Tibial artery (tissue), 4 donors: ENCODE results near the gene CNNM3.

ENCODE experiments used
- DNase-seq, 2 donors: peaks; one replicate each; pipeline ENCODE4 v3.0.0-alpha.2; 2019
- H3K27ac ChIP-seq, 2 donors: fragments of 200-600 bp; sonication (generic) in 1 of 2; 1 replicate in 1 of 2; 2 replicates in 1 of 2; pipeline ENCODE4 v1.5.1; 2018 to 2019; ENCODE audit warnings: mild to moderate bottlenecking in 1 of 2
- H3K27me3 ChIP-seq, 2 donors: fragments of 200-600 bp; sonication (generic) in 1 of 2; one replicate each; pipeline versions ENCODE4 v1.5.1 to v1.6.0; 2016 to 2019
- H3K36me3 ChIP-seq, 3 donors: fragments of 200-600 bp; sonication (generic) in 2 of 3; one replicate each; pipeline ENCODE4 v1.5.1; 2016 to 2019; ENCODE audit warnings: mild to moderate bottlenecking in 2 of 3
- H3K4me1 ChIP-seq, 4 donors: fragments of 200-600 bp; sonication (generic) in 2 of 4; 1 replicate in 3 of 4; 2 replicates in 1 of 4; pipeline ENCODE4 v1.5.1; 2016 to 2019
- H3K4me3 ChIP-seq, 2 donors: fragments of 200-600 bp; sonication (generic) in 1 of 2; 1 replicate in 1 of 2; 2 replicates in 1 of 2; pipeline ENCODE4 v1.5.1; 2018 to 2019; ENCODE audit warnings: mild to moderate bottlenecking in 2 of 2
- H3K9me3 ChIP-seq, 3 donors: fragments of 200-600 bp; sonication (generic) in 1 of 3; one replicate each; pipeline ENCODE4 v1.5.1; 2016 to 2019
- intact Hi-C: fragments of 100-400 bp; cut with DNase I; formaldehyde crosslinking; loops from one replicate; pipeline ENCODE4 v1.15.0; 2023; ENCODE audit warnings: low total_unique reads
- TF ChIP-seq, protein P1 (sequence below), 2 experiments: fragments of 200-600 bp in 1 of 2; fragments of 450-650 bp in 1 of 2; IDR thresholded peaks; one replicate each; pipeline ENCODE4 v1.5.1; 2017 to 2019; ENCODE audit warnings: antibody characterized with exemption in 2 of 2, mild to moderate bottlenecking in 1 of 2, moderate library complexity in 1 of 2

Gene CNNM3

GRCh38 chr2:96813656-96814055 is 2.4 kb upstream of the CNNM3 start:
- TF ChIP-seq, protein P1, sequence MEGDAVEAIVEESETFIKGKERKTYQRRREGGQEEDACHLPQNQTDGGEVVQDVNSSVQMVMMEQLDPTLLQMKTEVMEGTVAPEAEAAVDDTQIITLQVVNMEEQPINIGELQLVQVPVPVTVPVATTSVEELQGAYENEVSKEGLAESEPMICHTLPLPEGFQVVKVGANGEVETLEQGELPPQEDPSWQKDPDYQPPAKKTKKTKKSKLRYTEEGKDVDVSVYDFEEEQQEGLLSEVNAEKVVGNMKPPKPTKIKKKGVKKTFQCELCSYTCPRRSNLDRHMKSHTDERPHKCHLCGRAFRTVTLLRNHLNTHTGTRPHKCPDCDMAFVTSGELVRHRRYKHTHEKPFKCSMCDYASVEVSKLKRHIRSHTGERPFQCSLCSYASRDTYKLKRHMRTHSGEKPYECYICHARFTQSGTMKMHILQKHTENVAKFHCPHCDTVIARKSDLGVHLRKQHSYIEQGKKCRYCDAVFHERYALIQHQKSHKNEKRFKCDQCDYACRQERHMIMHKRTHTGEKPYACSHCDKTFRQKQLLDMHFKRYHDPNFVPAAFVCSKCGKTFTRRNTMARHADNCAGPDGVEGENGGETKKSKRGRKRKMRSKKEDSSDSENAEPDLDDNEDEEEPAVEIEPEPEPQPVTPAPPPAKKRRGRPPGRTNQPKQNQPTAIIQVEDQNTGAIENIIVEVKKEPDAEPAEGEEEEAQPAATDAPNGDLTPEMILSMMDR (IDR thresholded peaks at IDR 0.05), result no peak
- Histone ChIP-seq H3K4me1 (peaks cover 0 to 32% (median 24%) of the 10 kb centered on the region in 4 donors), H3K27ac (no peak overlapping the region), H3K36me3 (peaks cover 0 to 27% (median 14%) of the 10 kb centered on the region in 3 donors), H3K4me3 (no peak overlapping the region), H3K9me3 (no peaks in the 10 kb centered on the region), H3K27me3 (no peaks in the 10 kb centered on the region)
- intact Hi-C loops, result no loop called here
- DNase-seq, result no peak

- Histone ChIP-seq H3K9me3 (no peaks in the 10 kb centered on the region), H3K4me3 (peak overlapping the region; percentile 58 to 85), H3K4me1 (peaks cover 0 to 50% (median 37%) of the 10 kb centered on the region in 4 donors), H3K27me3 (no peaks in the 10 kb centered on the region), H3K27ac (peak overlapping the region; percentile 77 to 95), H3K36me3 (peaks cover 0 to 16% (median 8%) of the 10 kb centered on the region in 3 donors)
- peak in 1 of 2 donors; percentile 42 for DNase-seq
- TF ChIP-seq, protein P1 (IDR thresholded peaks at IDR 0.05), result no peak
- intact Hi-C loops, result loop anchor here (5.0 kb wide), 1 partner anchor 42 kb away; the partner anchor contains the start of gene ANKRD39
Measured at GRCh38 chr2:96815326-96816126, 542 bp upstream of the CNNM3 start.

DNA sequence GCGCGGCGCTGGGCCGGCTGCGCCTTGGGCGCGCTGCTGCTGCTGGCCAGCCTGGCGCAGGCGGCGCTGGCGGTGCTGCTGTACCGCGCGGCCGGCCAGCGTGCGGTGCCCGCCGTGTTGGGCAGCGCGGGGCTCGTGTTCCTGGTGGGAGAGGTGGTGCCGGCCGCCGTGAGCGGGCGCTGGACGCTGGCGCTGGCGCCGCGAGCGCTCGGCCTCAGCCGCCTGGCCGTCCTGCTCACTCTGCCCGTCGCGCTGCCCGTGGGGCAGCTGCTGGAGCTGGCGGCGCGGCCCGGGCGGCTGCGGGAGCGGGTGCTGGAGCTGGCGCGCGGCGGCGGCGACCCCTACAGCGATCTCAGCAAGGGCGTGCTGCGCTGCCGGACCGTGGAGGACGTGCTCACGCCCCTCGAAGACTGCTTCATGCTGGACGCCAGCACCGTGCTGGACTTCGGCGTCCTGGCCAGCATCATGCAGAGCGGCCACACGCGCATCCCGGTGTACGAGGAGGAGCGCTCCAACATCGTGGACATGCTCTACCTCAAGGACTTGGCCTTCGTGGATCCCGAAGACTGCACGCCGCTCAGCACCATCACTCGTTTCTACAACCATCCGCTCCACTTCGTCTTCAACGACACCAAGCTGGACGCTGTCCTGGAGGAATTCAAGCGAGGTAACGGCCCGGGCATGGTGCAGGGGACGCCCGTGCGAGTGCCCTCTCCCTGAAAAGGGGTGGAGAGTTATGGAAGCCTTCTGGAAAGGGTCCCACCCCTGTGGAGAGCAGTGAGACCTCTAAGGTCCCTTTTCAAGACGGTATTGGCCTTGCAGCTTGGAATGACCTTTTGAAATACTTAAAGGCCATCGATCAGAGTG is 1.0 kb downstream of the CNNM3 start:
- H3K4me1 ChIP-seq, result peaks cover 0 to 57% (median 40%) of the 10 kb centered on the region in 4 donors
- intact Hi-C loops, result loop anchor here (5.0 kb wide), 1 partner anchor 40 kb away; the partner anchor contains the start of gene ANKRD39
- TF ChIP-seq, protein P1 (IDR thresholded peaks at IDR 0.05), result no peak
- peak overlapping the region; percentile 53 to 95 for H3K27ac ChIP-seq
- H3K27me3 ChIP-seq, result no peaks in the 10 kb centered on the region
- peaks cover 0 to 16% (median 2%) of the 10 kb centered on the region in 3 donors for H3K36me3 ChIP-seq
- DNase-seq, result no peak
- H3K9me3 ChIP-seq, result no peaks in the 10 kb centered on the region
- H3K4me3 ChIP-seq, result peak overlapping the region; percentile 58 to 85

GRCh38 chr2:96817882-96818281 is 1.8 kb downstream of the CNNM3 start:
- TF ChIP-seq, protein P1 (IDR thresholded peaks at IDR 0.05), result no peak
- intact Hi-C loops, result loop anchor here (5.0 kb wide), 1 partner anchor 39 kb away; the partner anchor contains the start of gene ANKRD39
- Histone ChIP-seq H3K27me3 (no peaks in the 10 kb centered on the region), H3K4me1 (peaks cover 0 to 56% (median 38%) of the 10 kb centered on the region in 4 donors), H3K9me3 (no peaks in the 10 kb centered on the region), H3K27ac (no peak overlapping the region), H3K4me3 (peak overlapping the region; percentile 58 to 85), H3K36me3 (peaks cover 0 to 16% (median 7%) of the 10 kb centered on the region in 3 donors)
- no peak for DNase-seq

DNA sequence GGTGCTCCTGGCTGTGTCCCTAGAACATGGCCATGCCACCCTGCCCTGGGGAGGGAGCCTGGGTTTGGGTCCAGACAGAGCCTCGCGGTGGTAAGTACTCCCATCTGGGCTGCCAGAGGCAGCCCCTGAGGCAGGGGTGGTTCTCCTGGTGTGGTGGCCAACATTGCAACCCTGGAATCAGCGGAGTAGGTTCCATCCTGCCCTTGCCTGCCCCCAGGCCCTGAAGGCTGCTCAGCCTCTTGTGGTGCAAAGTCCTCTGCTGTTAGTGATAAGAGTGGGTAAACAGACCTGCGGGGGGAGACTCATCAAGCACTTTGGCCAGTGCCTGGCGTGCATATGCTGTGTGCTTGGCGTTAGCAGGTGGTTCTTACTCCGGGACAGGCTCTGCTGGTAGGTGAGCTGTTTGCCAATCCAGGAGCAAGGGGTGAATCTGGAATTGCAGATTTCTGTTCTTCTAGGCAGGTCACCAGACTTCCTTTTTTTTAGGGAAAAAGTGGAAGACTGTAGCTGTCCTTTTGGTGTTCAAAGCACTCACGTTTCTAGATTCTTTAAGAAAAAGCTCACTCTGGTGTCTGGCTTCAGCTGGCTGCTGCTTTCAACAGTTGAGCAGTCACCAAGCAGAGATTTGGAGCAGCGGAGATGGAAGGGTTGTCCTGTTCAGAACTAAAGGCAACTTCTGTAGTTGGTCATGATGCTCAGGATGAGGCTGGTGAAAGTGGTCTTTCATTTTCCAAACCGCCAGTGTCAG is 3.2 kb downstream of the CNNM3 start:
- TF ChIP-seq, protein P1 (IDR thresholded peaks at IDR 0.05), result no peak
- Histone ChIP-seq H3K4me1 (peaks cover 0 to 60% (median 40%) of the 10 kb centered on the region in 4 donors), H3K27ac (no peak overlapping the region), H3K36me3 (peaks cover 0 to 20% (median 13%) of the 10 kb centered on the region in 3 donors), H3K27me3 (no peaks in the 10 kb centered on the region), H3K4me3 (no peak overlapping the region), H3K9me3 (no peaks in the 10 kb centered on the region)
- DNase-seq, result no peak
- intact Hi-C loops, result loop anchor here (5.0 kb wide), 1 partner anchor 38 kb away; the partner anchor contains the start of gene ANKRD39
